HepG2 (cell line): ENCODE results near the gene MBD5. TPM values are rescaled to one million over a fixed set of nuclear protein-coding genes. Genes with fewer than 3 reads are reported as not detected.
A peak's percentile ranks its signal among the peaks of the same experiment; 100 is the strongest.

Experiments used
- CSRNP2 ChIP-seq: sonication (generic); formaldehyde crosslinking; conservative IDR thresholded peaks from 2 replicates; pipeline ENCODE4 v1.8.0; 2022; ENCODE audit warnings: low read depth, missing genetic modification reagents
- DDIT3 ChIP-seq: sonication (generic); formaldehyde crosslinking; IDR thresholded peaks from 2 replicates; pipeline ENCODE4 v1.4.0; 2020; ENCODE audit warnings: mild to moderate bottlenecking, missing genetic modification reagents
- FOXA1 ChIP-seq, 2 experiments: fragments of 450-650 bp in 1 of 2; sonication (generic) in 1 of 2; formaldehyde crosslinking in 1 of 2; IDR thresholded peaks; 2 replicates each; pipeline versions ENCODE4 v1.4.0 to v1.6.1; 2016 to 2020; ENCODE audit warnings: missing genetic modification reagents in 1 of 2
- FOXA3 ChIP-seq: IDR thresholded peaks from 2 replicates; pipeline ENCODE4 v1.6.1; 2016; ENCODE audit warnings: missing genetic modification reagents, missing compliant biosample characterization
- GMEB1 ChIP-seq: sonication (generic); formaldehyde crosslinking; IDR thresholded peaks from 2 replicates; pipeline ENCODE4 v1.5.1; 2020; ENCODE audit warnings: missing genetic modification reagents, mild to moderate bottlenecking, borderline replicate concordance
- GZF1 ChIP-seq: sonication (generic); formaldehyde crosslinking; IDR thresholded peaks from 2 replicates; pipeline ENCODE4 v1.5.1; 2020; ENCODE audit warnings: mild to moderate bottlenecking, missing genetic modification reagents
- HMGXB4 ChIP-seq, 2 experiments: sonication (generic) in 1 of 2; formaldehyde crosslinking in 1 of 2; IDR thresholded peaks; 2 replicates each; pipeline versions ENCODE4 v1.4.0 to v1.6.1; 2018 to 2020; ENCODE audit warnings: missing genetic modification reagents in 2 of 2, borderline replicate concordance in 1 of 2, low read depth in 1 of 2, mild to moderate bottlenecking in 1 of 2, missing biosample characterization in 1 of 2
- NCOA1 ChIP-seq: sonication (generic); formaldehyde crosslinking; IDR thresholded peaks from 2 replicates; pipeline ENCODE4 v1.9.0; 2021; ENCODE audit warnings: missing genetic modification reagents
- PHF20 ChIP-seq: sonication (generic); formaldehyde crosslinking; IDR thresholded peaks from 2 replicates; pipeline ENCODE4 v1.5.0; 2020; ENCODE audit warnings: mild to moderate bottlenecking, missing genetic modification reagents
- TARDBP ChIP-seq: sonication (generic); formaldehyde crosslinking; IDR thresholded peaks from 2 replicates; pipeline ENCODE4 v1.8.0; 2022; ENCODE audit warnings: mild to moderate bottlenecking, missing genetic modification reagents
- ZMYM3 ChIP-seq: sonication (generic); formaldehyde crosslinking; IDR thresholded peaks from 2 replicates; pipeline ENCODE4 v1.5.1; 2020; ENCODE audit warnings: mild to moderate bottlenecking, missing genetic modification reagents
- ZNF101 ChIP-seq: sonication (generic); formaldehyde crosslinking; IDR thresholded peaks from 2 replicates; pipeline ENCODE4 v1.4.0; 2020; ENCODE audit warnings: mild to moderate bottlenecking, low read depth, missing genetic modification reagents, borderline replicate concordance
- ZNF260 ChIP-seq: sonication (generic); formaldehyde crosslinking; IDR thresholded peaks from 2 replicates; pipeline ENCODE4 v1.4.0; 2020; ENCODE audit warnings: missing genetic modification reagents, low read depth, mild to moderate bottlenecking, borderline replicate concordance
- ZNF382 ChIP-seq: sonication (generic); formaldehyde crosslinking; IDR thresholded peaks from 2 replicates; pipeline ENCODE4 v1.5.0; 2020; ENCODE audit warnings: missing genetic modification reagents, mild to moderate bottlenecking, borderline replicate concordance
- ZNF749 ChIP-seq: sonication (generic); formaldehyde crosslinking; IDR thresholded peaks from 2 replicates; pipeline ENCODE4 v1.8.0; 2022; ENCODE audit warnings: mild to moderate bottlenecking, missing genetic modification reagents, moderate library complexity, borderline replicate concordance
- ZNF790 ChIP-seq: sonication (generic); formaldehyde crosslinking; IDR thresholded peaks from 2 replicates; pipeline ENCODE4 v1.8.0; 2022; ENCODE audit warnings: missing genetic modification reagents, mild to moderate bottlenecking, borderline replicate concordance
- ZNF816 ChIP-seq: sonication (generic); formaldehyde crosslinking; IDR thresholded peaks from 2 replicates; pipeline ENCODE4 v1.8.0; 2022; ENCODE audit warnings: missing genetic modification reagents, mild to moderate bottlenecking, borderline replicate concordance
- ZNF841 ChIP-seq: sonication (generic); formaldehyde crosslinking; IDR thresholded peaks from 2 replicates; pipeline ENCODE4 v1.8.1; 2023; ENCODE audit warnings: missing genetic modification reagents, borderline replicate concordance
- polyA plus RNA-seq, 8 experiments: library from polyadenylated mRNA; depleted of rRNA in 3 of 8; stranded (reverse) in 7 of 8; unstranded in 1 of 8; fragments of >200 nt; fragmentation: Illumina TruSeq in 4 of 8; extraction: Trizol in 4 of 8; gene quantifications; 2 replicates each; pipeline versions ENCODE4 v1.2.1 to v1.2.3, GENCODE V29; 2011 to 2016; ENCODE audit warnings: low read depth in 4 of 8, missing spikeins in 1 of 8, mixed read lengths in 1 of 8; ENCODE audit not compliant: insufficient read depth in 1 of 8
- total RNA-seq, 5 experiments: library from RNA; depleted of rRNA; stranded (reverse); fragments of >200 nt; fragmentation: Illumina TruSeq; extraction: Trizol; gene quantifications; 2 replicates each; pipeline ENCODE4 v1.2.3, GENCODE V29; 2016; ENCODE audit warnings: low read depth in 1 of 5
- TF ChIP-seq, protein P1 (sequence below): sonication (generic); formaldehyde crosslinking; IDR thresholded peaks from 2 replicates; pipeline ENCODE4 v1.9.0; 2021; ENCODE audit warnings: missing genetic modification reagents, borderline replicate concordance

MBD5 gene
- total and polyA plus RNA-seq, 2 of the 13 experiments (the other 11 are each of a cell fraction or from before 2014, with no cell fraction given): 13.5 to 26.4 TPM

GRCh38 chr2:148020111-148021058 lies 506 bp upstream of the MBD5 start, which contains the start of gene ORC4 (continued):
- TF ChIP-seq GMEB1 (peak; percentile 84), DDIT3 (CRISPR knock-in tag) (no peak), FOXA3 (CRISPR knock-in tag) (peak; percentile 73), NCOA1 (CRISPR knock-in tag) (no peak), GZF1 (no peak), ZMYM3 (CRISPR knock-in tag) (no peak; the same call in none of the 2 replicates), ZNF790 (CRISPR knock-in tag) (0 out of 2 replicates have a peak, but pooled peaks have one; percentile 75), PHF20 (CRISPR knock-in tag) (peak; percentile 91), ZNF260 (CRISPR knock-in tag) (no peak), ZNF841 (CRISPR knock-in tag) (no peak), ZNF382 (CRISPR knock-in tag) (no peak), TARDBP (CRISPR knock-in tag) (peak; percentile 92), CSRNP2 (CRISPR knock-in tag) (no peak), FOXA1 (IDR thresholded peaks at IDR 0.05) (no peak), FOXA1 (CRISPR knock-in tag; IDR thresholded peaks at IDR 0.05) (peak; percentile 69), ZNF101 (CRISPR knock-in tag) (0 out of 2 replicates have a peak, but pooled peaks have one; percentile 64), ZNF749 (CRISPR knock-in tag) (peak; percentile 92), ZNF816 (CRISPR knock-in tag) (peak; percentile 88; the same call in 1 of the 2 replicates), HMGXB4 (CRISPR knock-in tag; IDR thresholded peaks at IDR 0.05; ENCODE audit: borderline replicate concordance in 1 of 2, low read depth in 1 of 2) (peak; percentile 98)
- TF ChIP-seq, protein P1, sequence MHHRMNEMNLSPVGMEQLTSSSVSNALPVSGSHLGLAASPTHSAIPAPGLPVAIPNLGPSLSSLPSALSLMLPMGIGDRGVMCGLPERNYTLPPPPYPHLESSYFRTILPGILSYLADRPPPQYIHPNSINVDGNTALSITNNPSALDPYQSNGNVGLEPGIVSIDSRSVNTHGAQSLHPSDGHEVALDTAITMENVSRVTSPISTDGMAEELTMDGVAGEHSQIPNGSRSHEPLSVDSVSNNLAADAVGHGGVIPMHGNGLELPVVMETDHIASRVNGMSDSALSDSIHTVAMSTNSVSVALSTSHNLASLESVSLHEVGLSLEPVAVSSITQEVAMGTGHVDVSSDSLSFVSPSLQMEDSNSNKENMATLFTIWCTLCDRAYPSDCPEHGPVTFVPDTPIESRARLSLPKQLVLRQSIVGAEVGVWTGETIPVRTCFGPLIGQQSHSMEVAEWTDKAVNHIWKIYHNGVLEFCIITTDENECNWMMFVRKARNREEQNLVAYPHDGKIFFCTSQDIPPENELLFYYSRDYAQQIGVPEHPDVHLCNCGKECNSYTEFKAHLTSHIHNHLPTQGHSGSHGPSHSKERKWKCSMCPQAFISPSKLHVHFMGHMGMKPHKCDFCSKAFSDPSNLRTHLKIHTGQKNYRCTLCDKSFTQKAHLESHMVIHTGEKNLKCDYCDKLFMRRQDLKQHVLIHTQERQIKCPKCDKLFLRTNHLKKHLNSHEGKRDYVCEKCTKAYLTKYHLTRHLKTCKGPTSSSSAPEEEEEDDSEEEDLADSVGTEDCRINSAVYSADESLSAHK (CRISPR knock-in tag): no peak
